GM18517 (cell line): Measurements from ENCODE around the gene PDE9A.

ENCODE experiments used
- ATAC-seq: cut with Tn5 transposase; IDR thresholded peaks from one replicate; pipeline ENCODE4 v1.9.1; 2021; ENCODE audit warnings: mild to moderate bottlenecking, moderate library complexity; ENCODE audit not compliant: unreplicated experiment

The PDE9A gene

GRCh38 chr21:42684109-42684916 is 30.9 kb downstream of the PDE9A start:
- no peak for ATAC-seq

DNA sequence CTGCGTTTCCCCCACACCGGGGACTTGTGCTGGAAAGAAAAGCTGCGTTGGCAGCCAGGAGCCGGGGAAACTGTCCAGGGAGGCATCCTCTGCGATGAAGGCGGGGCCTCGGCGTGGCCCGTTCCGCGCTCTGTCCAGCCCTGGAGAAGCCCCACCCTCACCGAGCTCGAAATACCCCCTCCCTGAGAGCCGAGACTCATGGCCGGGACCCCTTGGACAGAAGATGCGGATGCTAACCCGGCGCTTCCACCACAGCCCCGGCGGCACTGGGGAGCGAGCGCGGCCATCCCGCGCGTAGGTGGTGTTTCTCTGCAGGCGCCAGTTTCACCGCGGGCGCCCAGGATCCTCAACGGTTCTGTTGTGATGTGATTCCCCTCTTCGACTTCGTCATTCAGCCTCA is 31.6 kb downstream of the PDE9A start:
- ATAC-seq = no peak

DNA sequence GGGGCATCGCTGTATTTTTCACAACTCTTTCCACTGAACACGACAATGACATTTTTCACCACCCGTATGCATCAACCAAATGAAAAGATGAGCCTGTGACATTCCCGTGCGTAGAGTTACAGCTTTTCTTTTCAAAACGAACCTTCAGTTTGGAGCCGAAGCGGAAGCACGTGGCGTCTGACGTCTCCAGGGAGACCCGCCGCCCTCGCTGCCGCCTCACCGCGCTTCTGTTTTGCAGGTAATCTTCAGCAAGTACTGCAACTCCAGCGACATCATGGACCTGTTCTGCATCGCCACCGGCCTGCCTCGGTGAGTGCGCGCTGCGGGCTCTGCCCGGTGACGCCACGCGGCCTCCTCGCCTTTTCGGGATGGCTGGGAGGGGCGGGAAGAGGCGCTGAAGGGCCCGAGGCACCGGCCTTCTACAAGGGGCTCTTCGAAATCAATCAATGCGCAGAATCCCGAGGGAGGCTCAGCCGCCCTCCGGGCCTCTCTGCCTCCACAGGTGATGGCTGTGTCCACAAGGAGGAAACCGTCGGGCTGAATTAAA is 32.6 kb downstream of the PDE9A start:
- ATAC-seq = no peak

DNA sequence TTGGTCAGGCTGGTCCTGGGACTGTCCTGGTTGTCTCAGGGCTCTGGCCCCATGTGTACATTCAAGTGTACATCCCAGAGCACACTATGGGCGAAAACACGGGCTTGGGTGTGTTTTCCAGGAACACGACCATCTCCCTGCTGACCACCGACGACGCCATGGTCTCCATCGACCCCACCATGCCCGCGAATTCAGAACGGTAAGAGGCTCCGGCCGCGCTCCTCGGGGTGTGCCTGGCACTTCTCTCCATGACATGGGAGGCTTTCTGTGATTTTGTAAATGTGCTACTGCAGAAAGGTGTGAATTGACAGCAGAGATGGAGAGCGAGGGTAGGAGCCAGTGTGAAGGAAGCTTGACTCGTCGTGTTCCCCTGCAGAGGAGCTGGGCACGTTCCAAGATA is 34.4 kb downstream of the PDE9A start:
- ATAC-seq = no peak

GRCh38 chr21:42688226-42688840 is 34.9 kb downstream of the PDE9A start:
- no peak for ATAC-seq

- ATAC-seq = no peak
Observed at GRCh38 chr21:42688841-42689371, 35.5 kb downstream of the PDE9A start.

DNA sequence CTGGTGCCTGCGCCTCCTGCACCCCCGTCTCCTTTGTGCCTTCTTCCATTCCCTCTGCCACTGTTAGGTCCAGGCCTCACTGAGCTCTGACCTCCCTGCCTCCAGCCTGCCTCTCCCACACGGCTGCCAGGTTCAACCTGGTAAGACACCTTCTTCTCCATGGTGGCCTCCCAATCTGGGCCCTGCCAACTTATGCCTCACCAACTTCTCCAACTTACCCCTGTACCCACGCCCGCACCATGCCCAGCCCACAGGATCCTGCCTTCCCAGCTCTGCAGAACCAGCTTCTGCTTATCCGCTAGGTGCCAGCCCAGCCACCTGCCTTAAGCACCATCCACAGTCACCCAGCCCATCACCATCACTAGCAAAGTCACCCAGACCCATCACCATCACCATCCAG is 37.2 kb downstream of the PDE9A start:
- no peak for ATAC-seq

DNA sequence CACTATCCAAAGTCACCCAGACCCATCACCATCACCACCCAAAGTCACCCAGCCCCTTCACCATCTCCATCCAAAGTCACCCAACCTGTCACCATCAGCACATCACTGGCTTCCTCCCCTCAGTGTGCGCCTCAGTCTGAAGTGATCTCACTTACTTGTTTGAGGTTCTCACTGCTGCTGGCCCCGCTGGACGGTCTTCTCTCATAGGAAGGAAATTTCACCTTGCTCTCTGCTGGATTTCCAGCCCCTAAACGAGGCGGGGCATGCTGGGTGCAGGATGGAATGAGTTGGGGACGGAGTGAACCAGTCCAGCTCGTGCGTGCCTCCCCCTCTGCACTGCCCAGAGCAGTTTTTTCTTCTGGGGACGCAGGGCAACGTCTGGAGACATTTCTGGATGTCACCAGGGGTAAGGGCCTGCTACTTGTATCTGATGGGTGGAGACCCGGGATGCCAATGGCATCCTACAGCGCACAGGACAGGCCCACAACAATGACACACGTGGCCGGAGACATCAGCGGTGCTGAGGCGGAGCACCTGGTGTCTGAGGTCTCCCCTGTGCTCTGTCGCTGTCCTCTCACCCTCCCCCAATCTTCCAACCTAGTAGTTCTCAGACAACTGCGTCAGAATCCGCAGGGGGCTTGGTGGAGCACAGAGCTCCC is 38.6 kb downstream of the PDE9A start:
- ATAC-seq = no peak

DNA sequence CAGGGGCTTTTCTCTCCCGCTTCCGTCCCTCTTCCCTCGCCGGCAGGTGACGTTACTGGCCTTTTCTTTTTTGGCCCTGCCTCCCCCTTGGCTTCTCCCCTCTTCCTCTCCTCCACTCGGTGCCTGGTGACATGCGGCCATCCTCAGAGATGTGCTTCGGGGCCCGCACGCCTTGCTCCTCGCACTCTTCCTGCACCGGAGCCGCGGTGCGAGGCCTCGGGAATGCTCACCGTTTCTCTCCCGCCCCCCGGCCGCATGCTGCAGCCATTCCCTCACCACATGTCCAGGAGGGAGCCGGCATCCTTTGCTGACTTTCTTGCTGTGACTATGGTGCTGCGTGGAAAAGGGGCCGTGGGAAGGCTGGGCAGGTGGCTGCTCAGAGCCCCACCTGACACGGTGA is 39.3 kb downstream of the PDE9A start:
- ATAC-seq = no peak

DNA sequence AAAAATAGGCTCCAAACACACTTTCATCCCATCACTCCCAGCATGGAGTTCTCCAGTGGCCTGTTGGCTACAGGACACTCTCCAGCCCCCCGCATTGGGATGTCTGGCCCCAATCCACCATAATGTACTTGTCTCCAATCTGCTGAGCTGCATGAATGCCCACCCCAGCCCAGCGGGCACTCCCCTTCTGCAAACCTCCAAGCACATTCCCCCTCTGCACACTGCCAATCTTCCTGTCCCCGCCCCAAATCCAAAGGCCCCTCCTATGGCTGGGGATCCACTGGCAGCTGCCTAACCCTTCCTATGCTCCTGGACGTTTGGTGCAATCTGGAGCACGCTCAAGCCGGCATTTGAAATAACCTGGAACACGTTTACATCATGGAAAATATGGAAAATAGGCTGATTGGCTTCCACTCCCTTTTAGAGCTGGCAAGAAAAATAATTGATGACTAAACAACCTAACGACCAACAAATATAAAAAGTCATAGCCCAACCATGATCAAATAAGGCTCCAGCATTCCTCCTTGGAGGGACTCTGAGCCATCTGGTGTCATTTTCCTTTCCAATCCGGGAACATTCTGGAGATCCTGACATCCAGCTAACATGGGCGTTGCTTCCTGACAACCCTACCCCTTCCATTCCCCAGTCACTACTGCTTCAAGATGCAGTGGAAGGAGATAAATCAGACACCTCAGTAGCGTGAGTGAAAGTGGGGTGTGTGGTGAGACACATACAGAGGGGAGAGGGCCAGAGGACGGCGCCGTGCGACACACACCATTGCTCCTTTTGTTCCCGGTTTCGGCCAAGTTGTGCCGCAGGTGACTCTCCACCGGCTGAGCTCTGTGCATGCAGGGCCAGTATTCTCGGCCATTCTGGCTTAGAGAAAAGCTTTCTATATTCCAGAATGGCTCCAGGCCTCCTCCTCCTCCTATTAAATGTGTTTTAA is 41.6 kb downstream of the PDE9A start:
- no peak for ATAC-seq

DNA sequence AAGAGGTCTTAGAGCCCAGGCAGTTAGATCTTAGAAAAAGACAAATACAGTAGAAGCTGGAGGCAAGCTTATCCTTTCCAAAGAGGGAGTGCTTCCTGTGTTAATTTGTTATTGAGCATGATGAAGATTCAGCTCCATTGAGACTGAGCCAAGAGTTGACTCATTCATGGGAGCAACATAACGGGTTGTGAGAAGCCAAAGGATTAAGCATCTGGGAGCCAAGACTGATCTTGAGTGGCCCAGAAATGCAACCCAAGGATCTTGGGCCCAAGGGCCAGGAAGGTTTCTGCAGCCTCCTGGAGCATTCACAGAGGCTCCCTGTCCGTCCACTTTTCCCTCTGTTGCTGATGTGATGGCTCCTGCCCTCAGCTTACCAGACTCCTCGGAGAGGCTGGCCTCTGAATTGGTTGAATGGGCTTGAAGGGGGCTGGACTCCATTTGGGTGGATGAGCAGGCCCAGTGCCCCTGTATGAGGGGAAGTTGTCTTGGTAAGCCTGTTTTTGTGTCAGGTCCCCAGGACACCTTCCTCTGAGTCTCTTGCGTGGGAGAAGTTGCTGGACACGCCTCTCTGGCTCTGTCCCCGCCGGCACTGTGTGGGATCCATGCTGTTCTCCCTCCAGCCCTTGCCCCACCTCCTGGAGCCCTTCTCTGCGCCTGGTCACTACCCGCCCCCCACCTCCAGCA is 42.4 kb downstream of the PDE9A start:
- ATAC-seq = no peak

DNA sequence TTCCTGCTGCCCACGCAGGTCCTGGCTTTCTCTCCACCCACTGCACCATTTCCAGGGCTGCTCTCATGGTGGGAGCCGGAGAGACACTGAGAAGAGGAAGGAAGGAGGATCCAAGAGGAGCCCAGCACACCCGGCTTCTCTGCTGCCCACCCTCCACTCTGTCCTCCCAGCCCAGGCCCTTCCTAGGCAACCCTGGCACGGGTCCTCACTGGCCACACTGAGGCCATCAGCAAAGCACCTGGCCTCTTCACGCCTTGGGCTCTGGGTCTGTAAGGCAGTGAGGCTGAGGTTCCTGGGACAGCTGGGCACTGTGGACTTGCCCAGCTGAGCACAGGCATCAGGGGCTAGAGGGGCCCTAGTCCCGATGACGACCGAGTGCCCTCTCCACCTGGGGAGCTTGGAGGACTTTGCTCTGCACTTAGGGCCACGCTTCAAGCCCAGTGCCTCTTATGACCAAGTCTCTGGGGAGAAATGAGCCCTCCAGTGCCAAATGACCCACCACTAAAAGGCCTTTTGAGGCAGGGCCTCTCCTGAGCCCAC is 43.1 kb downstream of the PDE9A start:
- ATAC-seq = no peak

DNA sequence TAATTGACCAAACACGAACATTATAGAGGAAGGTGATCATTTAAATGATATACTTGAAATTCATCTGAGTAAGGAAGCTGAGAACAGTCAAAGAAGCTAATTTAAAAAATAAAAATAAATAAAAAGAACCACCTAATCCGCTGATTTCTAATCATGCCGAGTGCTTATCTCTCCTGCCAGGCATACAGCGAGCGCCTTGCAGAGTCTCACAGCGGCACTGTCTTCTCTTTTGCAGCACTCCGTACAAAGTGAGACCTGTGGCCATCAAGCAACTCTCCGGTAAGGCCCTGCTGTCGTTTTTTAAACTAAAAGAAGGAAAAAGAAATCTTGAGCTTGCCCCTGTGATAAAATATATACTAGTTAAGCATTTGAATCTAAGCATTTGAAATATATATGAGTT is 45.3 kb downstream of the PDE9A start:
- no peak for ATAC-seq

DNA sequence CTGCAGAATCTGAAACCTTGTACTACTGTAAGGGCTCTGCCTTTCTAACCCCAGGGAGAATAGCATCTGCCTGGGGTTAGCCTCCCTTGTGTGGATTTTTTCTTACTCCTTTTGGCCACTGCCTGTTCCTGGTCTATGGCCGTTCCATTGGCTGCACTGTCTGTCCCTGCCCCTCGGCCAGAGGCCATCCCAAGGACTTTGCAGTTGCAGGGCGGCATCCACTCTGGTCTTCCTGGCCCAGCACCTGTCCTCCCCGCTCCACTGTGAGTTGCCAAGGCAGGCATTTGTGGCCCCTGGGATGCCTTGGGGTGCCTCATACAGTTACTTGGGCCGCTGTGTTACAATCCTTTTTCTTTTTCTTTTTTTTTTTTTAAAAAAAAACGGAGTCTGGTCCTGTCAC is 45.8 kb downstream of the PDE9A start:
- ATAC-seq = no peak

DNA sequence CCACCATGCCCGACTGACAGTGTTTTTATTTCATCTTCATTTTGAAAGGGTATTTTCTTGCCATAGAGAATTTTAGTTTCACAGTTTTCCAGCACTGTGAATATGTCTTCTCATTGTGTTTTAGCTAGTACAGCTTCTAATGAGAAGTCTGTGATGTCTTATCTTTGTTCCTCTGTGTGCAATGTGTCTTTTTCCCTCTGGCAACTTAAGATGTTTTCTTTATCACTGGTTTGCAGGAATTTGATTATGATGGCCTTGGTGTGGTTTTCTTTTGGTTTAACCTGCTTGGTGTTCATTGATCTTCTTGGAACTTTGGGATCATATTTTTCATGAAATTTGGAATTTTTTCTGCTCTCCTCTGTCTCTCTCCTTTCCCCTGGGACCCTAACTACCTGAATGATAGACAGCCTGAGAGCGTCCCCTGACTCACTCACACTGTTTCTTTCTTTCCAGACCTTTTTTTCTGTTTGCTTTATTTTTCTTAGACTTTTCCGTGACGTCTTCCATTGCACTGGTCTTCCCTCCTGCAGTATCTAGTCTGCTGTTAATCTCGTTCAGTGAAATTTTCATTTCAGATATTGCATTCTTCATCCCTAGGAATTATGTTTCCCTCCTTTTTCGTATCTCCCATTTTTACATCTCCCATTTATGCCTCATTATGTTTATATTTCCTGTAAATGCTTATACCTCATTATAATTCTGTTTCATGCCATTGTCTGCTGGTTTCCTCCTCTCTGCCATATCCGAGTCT is 48.5 kb downstream of the PDE9A start:
- ATAC-seq = no peak

DNA sequence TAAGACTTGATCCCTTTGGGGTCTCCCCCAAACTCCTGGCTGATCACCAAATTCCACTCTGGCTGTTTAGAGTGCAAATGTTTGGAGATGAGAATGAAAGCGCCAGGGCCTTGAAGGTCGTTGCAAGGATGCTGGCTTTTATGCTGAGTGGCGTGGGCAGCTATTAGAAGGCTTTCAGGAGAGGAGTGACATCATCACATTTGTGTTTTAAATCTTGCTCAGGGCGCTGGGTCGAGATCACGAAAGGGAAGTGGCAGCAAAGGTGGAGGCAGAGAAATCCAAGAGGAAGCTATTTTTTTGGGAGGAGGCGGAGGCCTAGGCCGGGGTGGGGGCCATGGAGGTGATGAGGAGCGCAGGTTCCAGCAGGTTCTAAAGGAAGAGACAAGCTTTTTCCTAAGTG is 49.3 kb downstream of the PDE9A start:
- ATAC-seq = no peak

DNA sequence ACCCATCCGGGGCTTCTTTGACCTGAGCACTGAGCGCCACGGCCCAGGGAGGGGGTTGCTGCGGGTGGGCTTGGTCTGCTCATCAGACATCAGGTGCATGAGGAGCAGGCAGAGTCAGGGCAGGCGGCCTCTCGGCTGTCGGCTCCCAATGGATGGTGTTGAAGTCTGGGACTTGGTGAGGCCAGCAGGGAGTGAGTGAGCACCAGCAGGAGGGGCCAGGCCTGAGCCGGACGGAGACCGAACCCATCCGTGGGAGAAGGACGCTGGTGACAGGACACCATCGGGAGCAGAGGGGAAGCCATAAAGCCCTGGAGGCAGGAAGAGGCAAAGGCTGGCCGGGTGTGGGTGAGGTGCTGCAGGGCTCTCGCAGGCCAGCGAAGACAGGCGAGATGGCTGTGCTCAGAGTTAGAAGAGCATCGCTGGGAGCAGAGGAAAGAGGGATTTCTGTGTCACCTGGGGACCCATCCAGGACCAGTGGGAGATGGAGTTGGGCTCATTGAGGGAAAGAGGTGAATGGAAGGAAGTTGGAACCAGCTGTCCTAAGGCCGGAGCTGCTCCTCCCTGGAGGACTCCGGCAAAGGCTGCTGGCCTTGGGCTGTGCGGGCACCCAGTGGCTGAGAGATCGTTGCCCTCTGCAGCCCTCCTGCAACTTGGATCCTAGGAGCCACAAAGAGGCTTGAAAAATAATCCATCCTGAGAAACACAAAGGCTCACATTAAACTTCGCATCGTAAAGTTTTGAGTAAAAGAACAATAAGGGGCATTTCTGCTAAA is 49.9 kb downstream of the PDE9A start:
- no peak for ATAC-seq

- ATAC-seq = no peak
Observed at GRCh38 chr21:42703965-42704364, 50.5 kb downstream of the PDE9A start.
